Cardiac muscle cell (in vitro differentiated cells and primary cell): ENCODE results near the gene LAYN. TPM values are rescaled to one million over a fixed set of nuclear protein-coding genes. Genes with fewer than 3 reads are reported as not detected.

Experiments
- DNase-seq, 2 donors: peaks; one replicate each; pipeline versions ENCODE4 v3.0.0 to v3.0.0-alpha.2; 2010 to 2017; ENCODE audit warnings: low read depth in 1 of 2, low spot score in 1 of 2
- H3K27ac ChIP-seq: fragments of 200-600 bp; sonication (generic); 2 replicates; pipeline ENCODE4 v1.5.1; 2016
- H3K27me3 ChIP-seq: fragments of 200-600 bp; sonication (generic); 2 replicates; pipeline ENCODE4 v1.6.0; 2016; ENCODE audit warnings: control low read depth
- H3K36me3 ChIP-seq: fragments of 200-600 bp; sonication (generic); 2 replicates; pipeline ENCODE4 v1.5.1; 2016; ENCODE audit warnings: control low read depth
- H3K4me1 ChIP-seq: fragments of 200-600 bp; sonication (generic); 2 replicates; pipeline ENCODE4 v1.8.1; 2017; ENCODE audit warnings: low read depth, mild to moderate bottlenecking, mixed run types
- H3K4me3 ChIP-seq: fragments of 200-600 bp; sonication (generic); 2 replicates; pipeline ENCODE4 v1.5.1; 2016; ENCODE audit warnings: mild to moderate bottlenecking
- H3K9me3 ChIP-seq: fragments of 200-600 bp; sonication (generic); 2 replicates; pipeline ENCODE4 v1.5.1; 2017; ENCODE audit warnings: low read depth, mild to moderate bottlenecking, control low read depth
- CTCF ChIP-seq: IDR thresholded peaks from 2 replicates; pipeline ENCODE4 v1.5.1; 2012; ENCODE audit warnings: low read depth, mild to moderate bottlenecking, low read length
- polyA plus RNA-seq: library from polyadenylated mRNA; unstranded; fragments of >200 nt; fragmentation: Nextera tagmentation; extraction: Ambion mirVana; gene quantifications from 2 replicates; pipeline ENCODE4 v1.2.1, GENCODE V29; 2016
- total RNA-seq: library from RNA; depleted of rRNA; stranded (reverse); fragments of >200 nt; gene quantifications from 2 replicates; pipeline ENCODE4 v1.2.3, GENCODE V29; 2016

Gene LAYN
- total and polyA plus RNA-seq, 2 experiments from 2014 or later, result 1.1 to 2.6 TPM

DNA sequence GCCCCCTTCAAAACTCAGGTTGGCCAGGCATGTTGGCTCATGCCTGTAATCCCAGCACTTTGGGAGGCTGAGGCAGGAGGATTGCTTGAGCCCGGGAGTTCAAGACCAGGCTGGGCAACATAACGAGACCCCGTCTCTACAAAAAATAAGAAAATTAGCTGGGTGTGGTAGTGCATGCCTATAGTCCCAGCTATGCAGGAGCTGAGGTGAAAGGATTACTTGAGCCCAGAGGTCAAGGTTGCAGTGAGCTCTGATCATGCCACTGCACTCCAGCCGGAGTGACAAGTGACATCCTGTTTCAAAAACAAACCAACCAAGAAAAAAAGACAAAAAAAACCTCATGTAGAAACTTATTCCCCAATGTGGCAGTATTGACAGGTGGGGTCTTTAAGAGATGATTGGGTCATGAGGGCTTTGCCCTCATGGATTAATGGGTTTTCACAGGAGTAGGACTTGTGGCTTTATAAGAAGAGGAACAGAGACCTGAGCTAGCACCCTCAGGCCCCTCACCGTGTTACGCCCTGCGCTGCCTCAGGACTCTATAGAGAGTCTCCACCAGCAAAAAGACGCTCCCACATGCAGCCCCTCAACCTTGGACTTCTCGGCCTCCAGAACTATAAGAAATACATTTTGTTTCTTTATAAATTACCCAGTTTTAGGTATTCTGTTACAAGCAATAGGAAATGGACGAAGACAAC is 22.3 kb downstream of the LAYN start:
- Histone ChIP-seq H3K4me1 (no peaks in the 10 kb centered on the region), H3K27ac (no peak overlapping the region), H3K4me3 (no peak overlapping the region), H3K9me3 (no peaks in the 10 kb centered on the region), H3K36me3 (no peaks in the 10 kb centered on the region), H3K27me3 (peaks cover 4% of the 10 kb centered on the region)
- no peak for DNase-seq
- TF ChIP-seq CTCF, result no peak

GRCh38 chr11:111565114-111565720 is 24.7 kb downstream of the LAYN start:
- no peaks in the 10 kb centered on the region for H3K4me1 ChIP-seq
- peak; percentile 79 for TF ChIP-seq CTCF
- no peak overlapping the region for H3K27ac ChIP-seq
- peaks cover 4% of the 10 kb centered on the region for H3K27me3 ChIP-seq
- no peak overlapping the region for H3K4me3 ChIP-seq
- H3K9me3 ChIP-seq, result no peaks in the 10 kb centered on the region
- H3K36me3 ChIP-seq, result no peaks in the 10 kb centered on the region
- DNase-seq, result peak; percentile 70 to 84

DNA sequence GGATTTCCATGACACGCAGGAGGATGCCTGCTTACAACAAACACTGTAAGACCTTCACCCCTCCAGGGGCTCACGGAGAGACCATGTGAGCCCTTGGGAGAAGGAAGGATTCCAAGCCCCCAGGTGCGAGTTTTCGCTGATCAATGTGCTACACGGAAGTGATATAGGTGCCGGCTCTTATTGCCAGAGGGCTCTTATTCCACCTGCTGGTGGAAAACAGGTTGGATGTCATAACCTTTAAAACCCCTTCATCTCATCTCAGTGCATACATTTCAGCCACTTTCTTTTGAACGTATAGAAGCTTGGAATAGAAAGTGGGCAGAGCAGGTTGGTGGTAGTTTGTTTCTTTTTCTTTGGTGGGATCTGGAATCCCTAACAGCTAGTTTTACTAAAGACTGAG is 25.8 kb downstream of the LAYN start:
- Histone ChIP-seq H3K4me1 (no peaks in the 10 kb centered on the region), H3K27me3 (peaks cover 4% of the 10 kb centered on the region)
- DNase-seq, result no peak

DNA sequence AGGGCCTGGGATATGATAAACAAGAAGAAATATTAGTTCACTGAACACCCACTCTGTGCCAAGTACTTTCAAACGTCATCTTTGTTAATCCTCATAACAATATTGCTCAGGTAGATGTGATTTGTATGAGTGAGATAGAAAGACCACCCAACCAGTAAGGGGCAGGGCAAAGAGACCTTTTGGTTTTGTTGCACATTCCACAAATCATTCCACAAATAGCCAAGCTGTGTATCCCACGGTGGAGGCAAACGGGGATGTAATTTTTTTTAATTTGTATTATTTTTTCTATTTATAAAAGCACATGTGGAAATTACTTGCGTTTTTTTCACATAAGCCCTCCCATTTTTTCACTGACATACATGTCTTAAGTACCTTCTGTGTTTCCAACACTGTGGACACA is 29.0 kb downstream of the LAYN start:
- Histone ChIP-seq H3K9me3 (no peaks in the 10 kb centered on the region), H3K4me3 (no peak overlapping the region), H3K27me3 (peaks cover 4% of the 10 kb centered on the region), H3K4me1 (no peaks in the 10 kb centered on the region), H3K27ac (no peak overlapping the region), H3K36me3 (no peaks in the 10 kb centered on the region)
- no peak for DNase-seq
- no peak for TF ChIP-seq CTCF

More for the DNA sequence above, 25.8 kb downstream of the LAYN start:
- no peak overlapping the region for H3K27ac ChIP-seq
- no peak overlapping the region for H3K4me3 ChIP-seq
- H3K9me3 ChIP-seq, result no peaks in the 10 kb centered on the region
- H3K36me3 ChIP-seq, result no peaks in the 10 kb centered on the region
- TF ChIP-seq CTCF, result no peak

DNA sequence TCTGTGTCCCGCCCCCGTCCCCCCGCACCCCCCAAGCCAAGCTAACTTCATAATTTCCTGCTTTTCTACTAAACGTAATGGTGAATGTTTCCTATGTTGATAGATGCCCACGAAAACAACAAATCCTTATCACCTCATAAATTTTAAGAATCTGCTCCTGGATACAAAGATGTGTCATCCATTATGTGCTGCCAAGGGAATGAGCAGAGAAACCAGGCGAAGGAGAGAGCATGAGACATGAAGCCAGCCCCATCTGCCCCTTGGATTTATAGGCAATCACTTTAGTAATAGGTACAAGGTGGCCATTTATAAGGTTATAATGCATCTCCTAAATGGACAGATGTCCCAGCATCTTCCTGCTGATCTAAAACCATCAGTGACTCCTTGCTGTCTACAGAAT is 30.3 kb downstream of the LAYN start:
- Histone ChIP-seq H3K27me3 (peaks cover 4% of the 10 kb centered on the region), H3K27ac (no peak overlapping the region), H3K36me3 (no peaks in the 10 kb centered on the region), H3K4me1 (peaks cover 5% of the 10 kb centered on the region), H3K4me3 (no peak overlapping the region), H3K9me3 (no peaks in the 10 kb centered on the region)
- no peak for TF ChIP-seq CTCF
- no peak for DNase-seq
